PC-9 (cell line): ENCODE data around the gene GBX1.

Experiments used
- CTCF ChIP-seq: fragments of 200-600 bp; sonication (generic); conservative IDR thresholded peaks from 2 replicates; pipeline ENCODE4 v1.6.1; 2017; ENCODE audit warnings: mixed run types, antibody characterized with exemption, mild to moderate bottlenecking, moderate library complexity
- EZH2 ChIP-seq: fragments of 200-600 bp; sonication (generic); IDR thresholded peaks from 2 replicates; pipeline ENCODE4 v1.8.0; 2017; ENCODE audit warnings: antibody characterized with exemption, low read depth

- no peak for TF ChIP-seq EZH2
- no peak for TF ChIP-seq CTCF
Observed at GRCh38 chr7:151099486-151100211, 67.8 kb downstream of the GBX1 start.
